Measurements from ENCODE around the gene SCARF2. TPM values are rescaled to one million over a fixed set of nuclear protein-coding genes. Genes with fewer than 3 reads are reported as not detected.
"Not testable (repeated sequence)": the region's sequence is repeated elsewhere in the genome, so short reads cannot be mapped to it uniquely, and the experiment has no call there.

Gene SCARF2
- total RNA-seq, 2 donors from 2014 or later: 3.1 to 3.6 TPM

GRCh38 chr22:20401376-20402014, 36.1 kb downstream of the SCARF2 start:
- ATAC-seq (no peak), DNase-seq (no peak)
- H3K36me3 Mint-ChIP-seq (ENCODE audit: low read depth): peaks cover 10% of the 10 kb centered on the region
- H3K27ac Mint-ChIP-seq: no peak overlapping the region
- no peak overlapping the region for H3K4me3 Mint-ChIP-seq
- H3K4me1 Mint-ChIP-seq: peaks cover 15% of the 10 kb centered on the region
- H3K27me3 Mint-ChIP-seq: no peaks in the 10 kb centered on the region
- H3K9me3 ChIP-seq (ENCODE audit: control insufficient read depth, low read length, poor library complexity, severe bottlenecking): no peaks in the 10 kb centered on the region

DNA sequence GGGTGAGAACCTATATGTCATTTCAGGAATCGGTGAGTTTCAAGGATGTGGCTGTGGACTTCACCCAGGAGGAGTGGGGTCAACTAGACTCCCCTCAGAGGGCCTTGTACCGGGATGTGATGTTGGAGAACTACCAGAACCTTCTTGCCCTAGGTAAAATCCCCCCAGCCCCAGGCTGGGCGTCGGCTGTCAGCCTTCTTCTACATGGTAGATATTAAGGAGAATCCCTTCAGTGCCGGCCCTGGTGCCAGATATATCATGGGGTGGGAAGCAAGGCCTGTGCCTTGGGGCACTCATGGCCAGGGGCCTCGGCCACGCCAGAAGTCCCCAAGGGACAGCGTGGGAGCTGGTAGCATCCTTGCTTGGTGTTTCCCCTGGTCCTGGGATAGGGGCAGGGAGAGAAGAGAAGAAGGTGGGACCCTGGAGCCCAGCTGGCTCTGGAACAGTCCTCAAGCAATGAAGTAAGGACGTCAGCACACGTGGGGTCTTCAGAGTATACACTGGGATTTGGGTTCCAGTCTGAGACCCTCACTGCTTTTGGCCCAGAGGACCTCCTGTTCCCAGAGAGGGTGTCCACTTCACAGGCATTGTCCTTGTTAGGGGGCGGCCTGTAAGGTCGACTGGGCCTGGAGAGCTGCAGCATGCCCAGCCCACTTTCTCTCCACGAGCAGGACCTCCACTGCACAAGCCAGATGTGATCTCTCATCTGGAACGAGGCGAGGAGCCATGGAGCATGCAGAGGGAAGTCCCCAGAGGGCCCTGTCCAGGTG, 36.8 kb downstream of the SCARF2 start:
- H3K27me3 Mint-ChIP-seq: no peaks in the 10 kb centered on the region
- H3K27ac Mint-ChIP-seq: no peak overlapping the region
- H3K36me3 Mint-ChIP-seq (ENCODE audit: low read depth): peaks cover 10% of the 10 kb centered on the region
- H3K4me1 Mint-ChIP-seq: peaks cover 20% of the 10 kb centered on the region
- DNase-seq (no peak), ATAC-seq (no peak)
- no peak overlapping the region for H3K4me3 Mint-ChIP-seq
- H3K9me3 ChIP-seq (ENCODE audit: control insufficient read depth, low read length, poor library complexity, severe bottlenecking): no peaks in the 10 kb centered on the region

GRCh38 chr22:20399866-20400605, 37.6 kb downstream of the SCARF2 start:
- no peak overlapping the region for H3K27ac Mint-ChIP-seq
- no peak overlapping the region for H3K4me3 Mint-ChIP-seq
- H3K36me3 Mint-ChIP-seq (ENCODE audit: low read depth): peaks cover 10% of the 10 kb centered on the region
- peaks cover 27% of the 10 kb centered on the region for H3K4me1 Mint-ChIP-seq
- no peaks in the 10 kb centered on the region for H3K9me3 ChIP-seq (ENCODE audit: control insufficient read depth, low read length, poor library complexity, severe bottlenecking)
- ATAC-seq: no peak
- DNase-seq: no peak
- no peaks in the 10 kb centered on the region for H3K27me3 Mint-ChIP-seq

DNA sequence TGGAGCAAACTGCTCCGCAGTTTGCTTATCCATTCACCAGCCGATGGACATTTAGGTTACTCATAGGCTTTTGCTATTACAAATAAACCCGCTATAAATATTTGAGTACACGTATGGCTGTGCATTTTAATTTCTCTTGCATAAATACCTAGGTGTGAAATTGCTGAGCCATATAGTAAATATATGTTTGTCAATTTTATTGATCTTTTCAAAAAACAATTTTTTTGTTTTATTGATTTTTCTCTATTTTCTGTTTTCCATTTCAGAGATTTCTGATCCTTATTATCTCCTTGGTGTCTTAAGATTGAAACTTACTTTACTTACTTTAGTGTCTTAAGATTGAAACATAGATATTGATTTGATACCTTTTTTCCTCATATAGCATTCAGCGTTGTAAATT, 39.2 kb downstream of the SCARF2 start:
- ATAC-seq (no peak), DNase-seq (no peak)
- Mint-ChIP-seq H3K27ac (no peak overlapping the region), H3K4me1 (peaks cover 32% of the 10 kb centered on the region), H3K4me3 (no peak overlapping the region), H3K36me3 (ENCODE audit: low read depth) (peaks cover 6% of the 10 kb centered on the region), H3K27me3 (no peaks in the 10 kb centered on the region)
- H3K9me3 ChIP-seq (ENCODE audit: control insufficient read depth, low read length, poor library complexity, severe bottlenecking): no peaks in the 10 kb centered on the region

GRCh38 chr22:20397498-20397897, 40.1 kb downstream of the SCARF2 start:
- Mint-ChIP-seq H3K27me3 (no peaks in the 10 kb centered on the region), H3K36me3 (ENCODE audit: low read depth) (peaks cover 3% of the 10 kb centered on the region), H3K4me3 (no peak overlapping the region), H3K27ac (no peak overlapping the region), H3K4me1 (peaks cover 28% of the 10 kb centered on the region)
- H3K9me3 ChIP-seq (ENCODE audit: control insufficient read depth, low read length, poor library complexity, severe bottlenecking): no peaks in the 10 kb centered on the region
- no peak for DNase-seq
- ATAC-seq: no peak

- Mint-ChIP-seq H3K27ac (peak overlapping the region; percentile 16), H3K4me3 (no peak overlapping the region), H3K4me1 (peaks cover 28% of the 10 kb centered on the region), H3K27me3 (no peaks in the 10 kb centered on the region), H3K36me3 (ENCODE audit: low read depth) (peaks cover 3% of the 10 kb centered on the region)
- H3K9me3 ChIP-seq (ENCODE audit: control insufficient read depth, low read length, poor library complexity, severe bottlenecking): no peaks in the 10 kb centered on the region
- DNase-seq: no peak
- no peak for ATAC-seq
These were observed 41.0 kb downstream of the SCARF2 start for GRCh38 chr22:20396639-20397038.

- H3K4me3 Mint-ChIP-seq: no peak overlapping the region
- H3K4me1 Mint-ChIP-seq: peaks cover 28% of the 10 kb centered on the region
- ATAC-seq: no peak
- peaks cover 3% of the 10 kb centered on the region for H3K36me3 Mint-ChIP-seq (ENCODE audit: low read depth)
- no peak for DNase-seq
- no peaks in the 10 kb centered on the region for H3K27me3 Mint-ChIP-seq
- peak overlapping the region; percentile 16 for H3K27ac Mint-ChIP-seq
- H3K9me3 ChIP-seq (ENCODE audit: control insufficient read depth, low read length, poor library complexity, severe bottlenecking): no peaks in the 10 kb centered on the region
These were observed 41.7 kb downstream of the SCARF2 start for GRCh38 chr22:20395907-20396287.

- DNase-seq (no peak), ATAC-seq (no peak)
- no peaks in the 10 kb centered on the region for H3K9me3 ChIP-seq (ENCODE audit: control insufficient read depth, low read length, poor library complexity, severe bottlenecking)
- peaks cover 28% of the 10 kb centered on the region for H3K4me1 Mint-ChIP-seq
- H3K27ac Mint-ChIP-seq: peak overlapping the region; percentile 16
- H3K4me3 Mint-ChIP-seq: peak overlapping the region; percentile 90
- H3K36me3 Mint-ChIP-seq (ENCODE audit: low read depth): peaks cover 3% of the 10 kb centered on the region
- H3K27me3 Mint-ChIP-seq: no peaks in the 10 kb centered on the region
These were observed 42.3 kb downstream of the SCARF2 start for GRCh38 chr22:20395181-20395906.

GRCh38 chr22:20393705-20394476, 43.7 kb downstream of the SCARF2 start, which contains the start of gene ZNF74:
TSS of gene ZNF74 (plus strand) at chr22:20394151. CDS start at chr22:20394629, 478 bp downstream.
- peaks cover 25% of the 10 kb centered on the region for H3K4me1 Mint-ChIP-seq
- H3K36me3 Mint-ChIP-seq (ENCODE audit: low read depth): no peaks in the 10 kb centered on the region
- ATAC-seq (peak; percentile 98), DNase-seq (peak; percentile 68 to 73 (median 71))
- peak within 1 kb of the TSS; percentile 90 for H3K4me3 Mint-ChIP-seq
- H3K9me3 ChIP-seq (ENCODE audit: control insufficient read depth, low read length, poor library complexity, severe bottlenecking): no peaks in the 10 kb centered on the region
- peak within 1 kb of the TSS; percentile 89 for H3K27ac Mint-ChIP-seq
- H3K27me3 Mint-ChIP-seq: no peaks in the 10 kb centered on the region

- Mint-ChIP-seq H3K27ac (peak overlapping the region; percentile 89), H3K4me1 (peaks cover 25% of the 10 kb centered on the region)
- no peak for DNase-seq
These were observed 44.5 kb downstream of the SCARF2 start for GRCh38 chr22:20392983-20393704.

DNA sequence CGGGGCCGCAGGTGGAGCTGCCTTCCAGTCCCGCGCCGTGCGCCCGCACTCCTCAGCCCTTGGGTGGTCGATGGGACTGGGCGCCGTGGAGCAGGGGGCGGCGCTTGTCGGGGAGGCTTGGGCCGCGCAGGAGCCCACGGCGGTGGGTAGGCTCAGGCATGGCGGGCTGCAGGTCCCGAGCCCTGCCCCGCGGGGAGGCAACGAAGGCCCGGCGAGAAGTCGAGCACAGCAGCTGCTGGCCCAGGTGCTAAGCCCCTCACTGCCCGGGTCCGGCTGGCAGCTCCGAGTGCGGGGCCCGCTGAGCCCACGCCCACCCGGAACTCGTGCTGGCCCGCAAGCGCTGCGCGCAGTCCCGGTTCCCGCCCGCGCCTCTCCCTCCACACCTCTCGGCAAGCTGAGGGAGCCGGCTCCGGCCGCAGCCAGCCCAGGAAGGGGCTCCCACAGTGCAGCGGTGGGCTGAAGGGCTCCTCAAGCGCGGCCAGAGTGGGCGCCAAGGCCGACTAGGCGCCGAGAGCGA, 45.2 kb downstream of the SCARF2 start:
- H3K36me3 Mint-ChIP-seq (ENCODE audit: low read depth); H3K9me3 ChIP-seq (ENCODE audit: control insufficient read depth, low read length, poor library complexity, severe bottlenecking); H3K4me3 Mint-ChIP-seq; ATAC-seq; H3K27ac Mint-ChIP-seq; DNase-seq; H3K27me3 Mint-ChIP-seq: not testable (repeated sequence)
- peaks cover 25% of the 10 kb centered on the region for H3K4me1 Mint-ChIP-seq

More at GRCh38 chr22:20392983-20393704, 44.5 kb downstream of the SCARF2 start:
- H3K4me3 Mint-ChIP-seq: peak overlapping the region; percentile 90
- H3K36me3 Mint-ChIP-seq (ENCODE audit: low read depth): no peaks in the 10 kb centered on the region
- no peaks in the 10 kb centered on the region for H3K9me3 ChIP-seq (ENCODE audit: control insufficient read depth, low read length, poor library complexity, severe bottlenecking)
- ATAC-seq: no peak
- no peaks in the 10 kb centered on the region for H3K27me3 Mint-ChIP-seq

- H3K4me3 Mint-ChIP-seq: no peak overlapping the region
- no peak overlapping the region for H3K27ac Mint-ChIP-seq
- peaks cover 22% of the 10 kb centered on the region for H3K4me1 Mint-ChIP-seq
- DNase-seq (no peak), ATAC-seq (no peak)
- H3K9me3 ChIP-seq (ENCODE audit: control insufficient read depth, low read length, poor library complexity, severe bottlenecking): no peaks in the 10 kb centered on the region
- no peaks in the 10 kb centered on the region for H3K27me3 Mint-ChIP-seq
- no peaks in the 10 kb centered on the region for H3K36me3 Mint-ChIP-seq (ENCODE audit: low read depth)
These were observed 46.4 kb downstream of the SCARF2 start for GRCh38 chr22:20391222-20391621.

Measured in T-helper 17 cell (primary cell).